ENCODE data around the gene SSNA1. TPM values are rescaled to one million over a fixed set of nuclear protein-coding genes. Genes with fewer than 3 reads are reported as not detected.

Gene SSNA1
- total and polyA plus RNA-seq, 2 donors (not counting 1 experiment from before 2014, with no cell fraction given) = 53.6 to 129 TPM

DNA sequence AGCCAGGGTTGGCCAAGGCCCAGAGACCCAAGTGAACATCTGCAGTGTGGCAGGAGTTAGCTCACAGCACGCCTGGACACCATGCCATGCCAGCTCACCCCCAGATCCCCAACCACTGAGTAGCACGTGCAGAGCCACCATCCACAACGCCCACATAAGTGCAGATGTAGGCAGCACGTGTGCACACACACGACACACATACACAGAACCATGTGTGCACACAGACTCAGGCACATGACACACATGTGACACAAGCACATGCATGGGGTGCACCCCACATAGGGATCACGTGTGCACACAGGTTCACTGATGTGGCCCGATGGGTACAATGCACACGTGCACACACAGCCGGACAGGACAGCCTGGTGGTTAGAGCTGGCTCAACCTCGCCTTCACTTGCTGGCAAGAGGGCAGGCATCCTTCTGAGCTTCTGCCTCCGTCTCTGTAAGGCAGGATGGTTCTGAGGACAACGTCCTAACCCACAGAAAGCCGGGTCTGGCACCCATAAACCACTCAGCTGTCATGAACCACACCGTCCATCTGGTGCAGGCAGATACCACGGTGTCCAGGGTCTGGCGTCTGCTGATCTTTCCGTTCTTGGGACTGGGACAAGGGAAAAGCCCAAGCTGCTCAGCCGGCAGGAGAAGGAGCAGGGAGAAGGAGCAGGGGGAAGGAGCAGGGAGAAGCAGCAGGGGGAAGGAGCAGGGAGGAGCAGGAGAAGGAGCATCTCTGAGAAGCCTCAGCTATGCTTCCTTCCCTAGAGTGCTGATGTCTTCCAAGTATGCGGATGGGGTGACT is 30.7 kb upstream of the SSNA1 start:
- H3K4me2 ChIP-seq (replicated peaks; ENCODE audit: low read depth, low read length, poor library complexity, severe bottlenecking) = no peak overlapping the region
- intact Hi-C loops (cut with micrococcal nuclease) = loop anchor here (5.0 kb wide), 1 partner anchor 36 kb away; no protein-coding TSS in a partner anchor
- no peaks in the 10 kb centered on the region for H3K79me2 ChIP-seq (ENCODE audit: control insufficient read depth, insufficient read depth, low read length)
- no peak overlapping the region for H3K4me3 ChIP-seq (ENCODE audit: control extremely low read depth in 1 of 5, extremely low read depth in 1 of 5, insufficient read depth in 1 of 5, low read depth in 2 of 5, low read length in 4 of 5)
- no peak overlapping the region for H2AFZ ChIP-seq (ENCODE audit: insufficient read depth, low read depth, low read length, poor library complexity, severe bottlenecking)
- H3K27ac Mint-ChIP-seq = no peak overlapping the region
- H3K9ac ChIP-seq (ENCODE audit: low read length) = no peak overlapping the region
- 77% methylated on average over 19 of the region's 19 CpGs for WGBS (ENCODE audit: insufficient coverage)
- CTCF ChIA-PET = interaction anchor here (1.0 kb wide), 1 partner anchor 43 kb away, joined by 3 read pairs; the partner anchor contains the start of gene TPRN
- H3K9me3 ChIP-seq (ENCODE audit: control extremely low read depth in 1 of 3, control insufficient read depth in 2 of 3, insufficient read depth in 1 of 3, low read length in 2 of 3) = peaks cover 0 to 33% (median 0%) of the 10 kb centered on the region in 3 donors
- H3K27ac ChIP-seq (ENCODE audit: low read length in 2 of 2) = no peak overlapping the region
- H3K27me3 ChIP-seq (replicated peaks in 1 of 4; ENCODE audit: control extremely low read depth in 1 of 4, control insufficient read depth in 3 of 4, insufficient read depth in 4 of 4, low read length in 3 of 4) = peaks cover 0 to 65% (median 20%) of the 10 kb centered on the region in 4 experiments
- H3K4me3 Mint-ChIP-seq = peak overlapping the region; percentile 34
- peaks cover 26% of the 10 kb centered on the region for H3K4me1 Mint-ChIP-seq
- no peak for ATAC-seq (ENCODE audit: low read depth)
- no peak for DNase-seq
- peaks cover 22 to 34% of the 10 kb centered on the region in 2 donors for H3K4me1 ChIP-seq (ENCODE audit: control insufficient read depth in 2 of 2, insufficient read depth in 2 of 2, low read length in 2 of 2)
- POLR2A ChIA-PET = interaction anchor here (0.6 kb wide), 1 partner anchor 27 kb away, joined by 5 read pairs; no protein-coding TSS in a partner anchor
- no peaks in the 10 kb centered on the region for H3K9me3 Mint-ChIP-seq (ENCODE audit: insufficient read depth)
- H3K36me3 ChIP-seq (replicated peaks in 1 of 2; ENCODE audit: control extremely low read depth in 1 of 2, control insufficient read depth in 1 of 2, extremely low read depth in 1 of 2, insufficient read depth in 2 of 2, low read length in 1 of 2) = no peaks in the 10 kb centered on the region
- no peaks in the 10 kb centered on the region for H4K20me1 ChIP-seq (ENCODE audit: control insufficient read depth, insufficient read depth, low read length, poor library complexity, severe bottlenecking)
- no peak for TF ChIP-seq EZH2 (IDR thresholded peaks at IDR 0.05; ENCODE audit: borderline replicate concordance, insufficient read depth, low read depth, low read length, poor library complexity, severe bottlenecking)
- TF ChIP-seq, protein P1, sequence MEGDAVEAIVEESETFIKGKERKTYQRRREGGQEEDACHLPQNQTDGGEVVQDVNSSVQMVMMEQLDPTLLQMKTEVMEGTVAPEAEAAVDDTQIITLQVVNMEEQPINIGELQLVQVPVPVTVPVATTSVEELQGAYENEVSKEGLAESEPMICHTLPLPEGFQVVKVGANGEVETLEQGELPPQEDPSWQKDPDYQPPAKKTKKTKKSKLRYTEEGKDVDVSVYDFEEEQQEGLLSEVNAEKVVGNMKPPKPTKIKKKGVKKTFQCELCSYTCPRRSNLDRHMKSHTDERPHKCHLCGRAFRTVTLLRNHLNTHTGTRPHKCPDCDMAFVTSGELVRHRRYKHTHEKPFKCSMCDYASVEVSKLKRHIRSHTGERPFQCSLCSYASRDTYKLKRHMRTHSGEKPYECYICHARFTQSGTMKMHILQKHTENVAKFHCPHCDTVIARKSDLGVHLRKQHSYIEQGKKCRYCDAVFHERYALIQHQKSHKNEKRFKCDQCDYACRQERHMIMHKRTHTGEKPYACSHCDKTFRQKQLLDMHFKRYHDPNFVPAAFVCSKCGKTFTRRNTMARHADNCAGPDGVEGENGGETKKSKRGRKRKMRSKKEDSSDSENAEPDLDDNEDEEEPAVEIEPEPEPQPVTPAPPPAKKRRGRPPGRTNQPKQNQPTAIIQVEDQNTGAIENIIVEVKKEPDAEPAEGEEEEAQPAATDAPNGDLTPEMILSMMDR (IDR thresholded peaks at IDR 0.05) = no peak
- peaks cover 39% of the 10 kb centered on the region for H3K27me3 Mint-ChIP-seq

DNA sequence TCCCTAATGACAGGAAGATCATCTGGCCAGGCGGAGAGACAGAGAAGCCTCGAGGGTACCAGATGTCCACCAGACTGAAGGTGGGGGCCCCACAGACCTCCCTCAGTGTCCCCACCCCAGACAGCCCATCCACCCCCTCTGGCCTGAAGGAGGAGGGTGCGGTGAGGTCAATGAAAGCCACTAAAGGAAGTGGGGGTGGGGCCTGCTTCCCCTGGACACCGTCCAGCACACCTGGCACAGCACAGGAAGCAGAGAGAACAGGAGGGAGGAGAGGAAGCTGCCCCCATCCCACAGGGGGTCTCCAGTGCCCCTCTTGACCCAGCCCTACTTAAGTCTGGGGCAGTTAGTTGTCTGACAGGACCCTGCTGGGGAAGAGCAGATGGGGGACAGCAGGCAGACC is 29.9 kb upstream of the SSNA1 start:
- 40% methylated on average over 2 of the region's 4 CpGs for WGBS (ENCODE audit: insufficient coverage)
- Histone ChIP-seq H4K20me1 (ENCODE audit: control insufficient read depth, insufficient read depth, low read length, poor library complexity, severe bottlenecking) (no peaks in the 10 kb centered on the region), H2AFZ (ENCODE audit: insufficient read depth, low read depth, low read length, poor library complexity, severe bottlenecking) (no peak overlapping the region), H3K4me3 (ENCODE audit: control extremely low read depth in 1 of 5, extremely low read depth in 1 of 5, insufficient read depth in 1 of 5, low read depth in 2 of 5, low read length in 4 of 5) (no peak overlapping the region), H3K27ac (ENCODE audit: low read length in 2 of 2) (no peak overlapping the region), H3K27me3 (replicated peaks in 1 of 4; ENCODE audit: control extremely low read depth in 1 of 4, control insufficient read depth in 3 of 4, insufficient read depth in 4 of 4, low read length in 3 of 4) (peaks cover 0 to 73% (median 21%) of the 10 kb centered on the region in 4 experiments), H3K9me3 (ENCODE audit: control extremely low read depth in 1 of 3, control insufficient read depth in 2 of 3, insufficient read depth in 1 of 3, low read length in 2 of 3) (peaks cover 0 to 33% (median 0%) of the 10 kb centered on the region in 3 donors), H3K36me3 (replicated peaks in 1 of 2; ENCODE audit: control extremely low read depth in 1 of 2, control insufficient read depth in 1 of 2, extremely low read depth in 1 of 2, insufficient read depth in 2 of 2, low read length in 1 of 2) (no peaks in the 10 kb centered on the region), H3K4me1 (ENCODE audit: control insufficient read depth in 2 of 2, insufficient read depth in 2 of 2, low read length in 2 of 2) (peaks cover 22 to 34% of the 10 kb centered on the region in 2 donors), H3K9ac (ENCODE audit: low read length) (no peak overlapping the region), H3K79me2 (ENCODE audit: control insufficient read depth, insufficient read depth, low read length) (no peaks in the 10 kb centered on the region), H3K4me2 (replicated peaks; ENCODE audit: low read depth, low read length, poor library complexity, severe bottlenecking) (peak overlapping the region; percentile 8)
- no peak for DNase-seq
- TF ChIP-seq, protein P1 (IDR thresholded peaks at IDR 0.05) = no peak
- no peak for TF ChIP-seq EZH2 (IDR thresholded peaks at IDR 0.05; ENCODE audit: borderline replicate concordance, insufficient read depth, low read depth, low read length, poor library complexity, severe bottlenecking)
- peaks cover 43% of the 10 kb centered on the region for H3K27me3 Mint-ChIP-seq
- ChIA-PET CTCF (interaction anchor here (1.0 kb wide), 1 partner anchor 42 kb away, joined by 3 read pairs; the partner anchor contains the start of gene TPRN), POLR2A (interaction anchor here (0.5 kb wide), 1 partner anchor 43 kb away, joined by 6 read pairs; no protein-coding TSS in a partner anchor)
- H3K27ac Mint-ChIP-seq = no peak overlapping the region
- intact Hi-C loops (cut with micrococcal nuclease) = loop anchor here (5.0 kb wide), 1 partner anchor 36 kb away; no protein-coding TSS in a partner anchor
- H3K4me1 Mint-ChIP-seq = peaks cover 29% of the 10 kb centered on the region
- no peak overlapping the region for H3K4me3 Mint-ChIP-seq
- H3K9me3 Mint-ChIP-seq (ENCODE audit: insufficient read depth) = no peaks in the 10 kb centered on the region
- ATAC-seq (ENCODE audit: low read depth) = no peak
